Right atrium auricular region (tissue), 2 donors: Measurements from ENCODE around the gene CCDC74A. TPM values are rescaled to one million over a fixed set of nuclear protein-coding genes. Genes with fewer than 3 reads are reported as not detected.
"Not testable (repeated sequence)": the region's sequence is repeated elsewhere in the genome, so short reads cannot be mapped to it uniquely, and the experiment has no call there.

ENCODE experiments used
- DNase-seq: peaks from one replicate; pipeline ENCODE4 v3.0.0-alpha.2; 2019; ENCODE audit warnings: low spot score
- H3K27ac ChIP-seq, 2 donors: fragments of 200-600 bp; sonication (generic); 1 replicate in 1 of 2; 2 replicates in 1 of 2; pipeline ENCODE4 v1.5.1; 2016 to 2019
- H3K27me3 ChIP-seq, 2 donors: fragments of 200-600 bp; sonication (generic); one replicate each; pipeline versions ENCODE4 v1.5.1 to v1.6.0; 2017 to 2019
- H3K36me3 ChIP-seq: fragments of 200-600 bp; sonication (generic); one replicate; pipeline ENCODE4 v1.5.1; 2016
- H3K4me1 ChIP-seq, 2 donors: fragments of 200-600 bp; sonication (generic); one replicate each; pipeline versions ENCODE4 v1.5.1 to v1.6.0; 2017 to 2019
- H3K4me3 ChIP-seq, 2 donors: fragments of 200-600 bp; sonication (generic); 1 replicate in 1 of 2; 2 replicates in 1 of 2; pipeline ENCODE4 v1.5.1; 2017 to 2019; ENCODE audit warnings: mild to moderate bottlenecking in 1 of 2, moderate library complexity in 1 of 2
- H3K9me3 ChIP-seq, 2 donors: fragments of 200-600 bp; sonication (generic); one replicate each; pipeline ENCODE4 v1.5.1; 2019
- CTCF ChIP-seq, 2 donors: fragments of 200-600 bp; sonication (generic); IDR thresholded peaks; one replicate each; pipeline ENCODE4 v1.5.1; 2019; ENCODE audit warnings: antibody characterized with exemption in 2 of 2
- total RNA-seq, 2 donors: library from RNA; depleted of rRNA; stranded (reverse); fragments of >200 nt; gene quantifications; one replicate each; pipeline ENCODE4 v1.1.0, GENCODE V29; 2016

The CCDC74A gene
- total RNA-seq, 2 donors from 2014 or later: 2.8 to 3.9 TPM

- Histone ChIP-seq H3K4me1 (no peaks in the 10 kb centered on the region), H3K27ac (no peak overlapping the region), H3K4me3 (no peak overlapping the region), H3K27me3 (no peaks in the 10 kb centered on the region), H3K9me3 (no peaks in the 10 kb centered on the region), H3K36me3 (peaks cover 24% of the 10 kb centered on the region)
- TF ChIP-seq CTCF (IDR thresholded peaks at IDR 0.05): no peak
- DNase-seq: no peak
Observed at GRCh38 chr2:131517106-131517831, 10.4 kb upstream of the CCDC74A start.

- not testable (repeated sequence) for DNase-seq
Observed at GRCh38 chr2:131517856-131518255, 9.8 kb upstream of the CCDC74A start.

GRCh38 chr2:131518531-131518930 is 9.2 kb upstream of the CCDC74A start:
- H3K4me3 ChIP-seq, DNase-seq, H3K4me1 ChIP-seq, H3K27ac ChIP-seq, H3K27me3 ChIP-seq, H3K9me3 ChIP-seq: not testable (repeated sequence)
- peaks cover 22% of the 10 kb centered on the region for H3K36me3 ChIP-seq

More at GRCh38 chr2:131517856-131518255, 9.8 kb upstream of the CCDC74A start:
- not testable (repeated sequence) for H3K4me3 ChIP-seq, H3K27me3 ChIP-seq, H3K4me1 ChIP-seq, H3K9me3 ChIP-seq, H3K27ac ChIP-seq
- peaks cover 24% of the 10 kb centered on the region for H3K36me3 ChIP-seq

GRCh38 chr2:131519466-131519865 is 8.2 kb upstream of the CCDC74A start:
- Histone ChIP-seq H3K9me3 (no peaks in the 10 kb centered on the region), H3K4me1 (no peaks in the 10 kb centered on the region), H3K27me3 (no peaks in the 10 kb centered on the region), H3K36me3 (peaks cover 14% of the 10 kb centered on the region), H3K4me3 (no peak overlapping the region), H3K27ac (no peak overlapping the region)
- TF ChIP-seq CTCF (IDR thresholded peaks at IDR 0.05): no peak
- DNase-seq: no peak

GRCh38 chr2:131519871-131520470 is 7.7 kb upstream of the CCDC74A start:
- not testable (repeated sequence) for DNase-seq

GRCh38 chr2:131520526-131520925 is 7.2 kb upstream of the CCDC74A start:
- no peaks in the 10 kb centered on the region for H3K4me1 ChIP-seq
- peaks cover 14% of the 10 kb centered on the region for H3K36me3 ChIP-seq
- H3K27ac ChIP-seq: no peak overlapping the region
- H3K27me3 ChIP-seq: no peaks in the 10 kb centered on the region
- no peak for DNase-seq
- no peaks in the 10 kb centered on the region for H3K9me3 ChIP-seq
- H3K4me3 ChIP-seq: no peak overlapping the region
- no peak for TF ChIP-seq CTCF (IDR thresholded peaks at IDR 0.05)

More at GRCh38 chr2:131519871-131520470, 7.7 kb upstream of the CCDC74A start:
- not testable (repeated sequence) for H3K4me1 ChIP-seq, H3K4me3 ChIP-seq, H3K27me3 ChIP-seq, H3K9me3 ChIP-seq, H3K27ac ChIP-seq
- peaks cover 14% of the 10 kb centered on the region for H3K36me3 ChIP-seq

- not testable (repeated sequence) for H3K27me3 ChIP-seq, H3K9me3 ChIP-seq, H3K4me1 ChIP-seq, DNase-seq, H3K27ac ChIP-seq, H3K4me3 ChIP-seq
- H3K36me3 ChIP-seq: peaks cover 14% of the 10 kb centered on the region
Observed at GRCh38 chr2:131521524-131521923, 6.2 kb upstream of the CCDC74A start.
